Muscle layer of duodenum (tissue), 2 donors: ENCODE data around the gene UGT1A3.
"Not testable (repeated sequence)": the region's sequence is repeated elsewhere in the genome, so short reads cannot be mapped to it uniquely, and the experiment has no call there.

Source experiments
- H3K27ac ChIP-seq: one replicate; pipeline ENCODE4 v1.7.0; 2013; ENCODE audit warnings: mild to moderate bottlenecking, low read length
- H3K27me3 ChIP-seq: one replicate; pipeline ENCODE4 v1.7.0; 2013; ENCODE audit warnings: low read depth, mild to moderate bottlenecking, control low read depth, low read length
- H3K36me3 ChIP-seq, 2 donors: one replicate each; pipeline ENCODE4 v1.7.0; 2013; ENCODE audit warnings: low read length in 2 of 2, control low read depth in 1 of 2, mild to moderate bottlenecking in 1 of 2; ENCODE audit not compliant: insufficient read depth in 2 of 2, control insufficient read depth in 1 of 2
- H3K4me1 ChIP-seq, 2 donors: one replicate each; pipeline ENCODE4 v1.7.0; 2013; ENCODE audit warnings: low read length in 2 of 2, mild to moderate bottlenecking in 2 of 2, control low read depth in 1 of 2, moderate library complexity in 1 of 2; ENCODE audit not compliant: insufficient read depth in 2 of 2, control insufficient read depth in 1 of 2
- H3K4me3 ChIP-seq, 2 donors: one replicate each; pipeline ENCODE4 v1.7.0; 2013; ENCODE audit warnings: low read length in 2 of 2, low read depth in 1 of 2, mild to moderate bottlenecking in 1 of 2
- H3K9me3 ChIP-seq, 2 donors: one replicate each; pipeline ENCODE4 v1.7.0; 2013; ENCODE audit warnings: low read length in 2 of 2, control low read depth in 1 of 2, mild to moderate bottlenecking in 1 of 2; ENCODE audit not compliant: control insufficient read depth in 1 of 2
- donor health status: healthy.

The UGT1A3 gene

GRCh38 chr2:233711312-233712008, 17.4 kb upstream of the UGT1A3 start:
- no peaks in the 10 kb centered on the region for H3K9me3 ChIP-seq
- H3K27ac ChIP-seq = no peak overlapping the region
- H3K4me3 ChIP-seq = no peak overlapping the region
- no peaks in the 10 kb centered on the region for H3K27me3 ChIP-seq
- H3K4me1 ChIP-seq = no peaks in the 10 kb centered on the region
- H3K36me3 ChIP-seq = no peaks in the 10 kb centered on the region

GRCh38 chr2:233712611-233713261, 16.1 kb upstream of the UGT1A3 start, which contains the start of gene UGT1A5:
TSS of gene UGT1A5 (plus strand) at chr2:233712907. CDS start at chr2:233712992, 85 bp downstream.
- Histone ChIP-seq H3K27ac (no peak within 1 kb of the TSS), H3K4me3 (no peak within 1 kb of the TSS), H3K36me3 (no peaks in the 10 kb centered on the region), H3K4me1 (no peaks in the 10 kb centered on the region), H3K27me3 (no peaks in the 10 kb centered on the region), H3K9me3 (no peaks in the 10 kb centered on the region)

GRCh38 chr2:233713262-233713615, 15.6 kb upstream of the UGT1A3 start:
- H3K27ac ChIP-seq = no peak overlapping the region
- H3K36me3 ChIP-seq = no peaks in the 10 kb centered on the region
- H3K9me3 ChIP-seq = no peaks in the 10 kb centered on the region
- no peak overlapping the region for H3K4me3 ChIP-seq
- H3K4me1 ChIP-seq = no peaks in the 10 kb centered on the region
- no peaks in the 10 kb centered on the region for H3K27me3 ChIP-seq

- H3K27ac ChIP-seq = no peak overlapping the region
- H3K4me3 ChIP-seq = no peak overlapping the region
- H3K27me3 ChIP-seq = no peaks in the 10 kb centered on the region
- no peaks in the 10 kb centered on the region for H3K36me3 ChIP-seq
- no peaks in the 10 kb centered on the region for H3K9me3 ChIP-seq
- H3K4me1 ChIP-seq = no peaks in the 10 kb centered on the region
Observed at GRCh38 chr2:233714121-233714520, 14.7 kb upstream of the UGT1A3 start.

GRCh38 chr2:233718552-233718951, 10.3 kb upstream of the UGT1A3 start, which contains the start of gene UGT1A4:
TSS of gene UGT1A4 (plus strand) at chr2:233718736. CDS start at chr2:233718821, 85 bp downstream.
- no peaks in the 10 kb centered on the region for H3K9me3 ChIP-seq
- H3K4me3 ChIP-seq = no peak within 1 kb of the TSS
- no peaks in the 10 kb centered on the region for H3K4me1 ChIP-seq
- no peak within 1 kb of the TSS for H3K27ac ChIP-seq
- H3K36me3 ChIP-seq = no peaks in the 10 kb centered on the region
- no peaks in the 10 kb centered on the region for H3K27me3 ChIP-seq

GRCh38 chr2:233736868-233737653, 8.2 kb downstream of the UGT1A3 start:
- not testable (repeated sequence) for H3K4me3 ChIP-seq, H3K9me3 ChIP-seq, H3K36me3 ChIP-seq, H3K27ac ChIP-seq, H3K4me1 ChIP-seq, H3K27me3 ChIP-seq

GRCh38 chr2:233740870-233741269, 12.0 kb downstream of the UGT1A3 start:
- Histone ChIP-seq H3K4me3 (no peak overlapping the region), H3K4me1 (no peaks in the 10 kb centered on the region), H3K36me3 (no peaks in the 10 kb centered on the region), H3K27ac (no peak overlapping the region), H3K27me3 (no peaks in the 10 kb centered on the region), H3K9me3 (no peaks in the 10 kb centered on the region)

GRCh38 chr2:233743464-233744259, 14.8 kb downstream of the UGT1A3 start:
- H3K27me3 ChIP-seq = no peaks in the 10 kb centered on the region
- no peak overlapping the region for H3K27ac ChIP-seq
- H3K9me3 ChIP-seq = no peaks in the 10 kb centered on the region

GRCh38 chr2:233745073-233745755, 16.4 kb downstream of the UGT1A3 start:
- Histone ChIP-seq H3K27me3 (no peaks in the 10 kb centered on the region), H3K4me1 (no peaks in the 10 kb centered on the region), H3K36me3 (no peaks in the 10 kb centered on the region), H3K9me3 (no peaks in the 10 kb centered on the region), H3K4me3 (no peak overlapping the region), H3K27ac (no peak overlapping the region)

More at GRCh38 chr2:233743464-233744259, 14.8 kb downstream of the UGT1A3 start:
- H3K4me3 ChIP-seq = no peak overlapping the region
- no peaks in the 10 kb centered on the region for H3K4me1 ChIP-seq
- no peaks in the 10 kb centered on the region for H3K36me3 ChIP-seq

GRCh38 chr2:233745838-233746237, 17.0 kb downstream of the UGT1A3 start:
- H3K9me3 ChIP-seq, H3K27me3 ChIP-seq, H3K36me3 ChIP-seq, H3K4me3 ChIP-seq, H3K27ac ChIP-seq, H3K4me1 ChIP-seq: not testable (repeated sequence)
